ENCODE measurements around the gene FBN1.

GRCh38 chr15:48634893-48635292 is 10.6 kb downstream of the FBN1 start:
- TF ChIP-seq CTCF (IDR thresholded peaks at IDR 0.05): no peak
- no peak for TF ChIP-seq EP300 (IDR thresholded peaks at IDR 0.05)
- TF ChIP-seq POLR2A (IDR thresholded peaks at IDR 0.05): no peak

All from sigmoid colon (tissue), 4 donors.